BJ (cell line): ENCODE data around the gene COA8. TPM values are rescaled to one million over a fixed set of nuclear protein-coding genes. Genes with fewer than 3 reads are reported as not detected.

ENCODE experiments used
- CTCF ChIA-PET: fragments of 350-600 bp; formaldehyde crosslinking; extraction: SDS; loops from one replicate; lab custom pipeline; 2021; ENCODE audit warnings: antibody characterized with exemption, inconsistent platforms; lab: Yijun Ruan, JAX
- POLR2A ChIA-PET: fragments of 300-600 bp; sonication (Branson Sonifier 250); formaldehyde crosslinking; extraction: SDS; loops from one replicate; lab custom pipeline; 2021; ENCODE audit warnings: antibody characterized with exemption; lab: Charles Lee
- DNase-seq: peaks from one replicate; pipeline ENCODE4 v3.0.0-alpha.2; 2011; ENCODE audit warnings: low read depth
- H3K27me3 ChIP-seq: 2 replicates; pipeline ENCODE4 v1.6.0; 2011; ENCODE audit warnings: low read length; ENCODE audit not compliant: control insufficient read depth, insufficient read depth
- H3K36me3 ChIP-seq: 2 replicates; pipeline ENCODE4 v1.5.1; 2011; ENCODE audit warnings: low read length; ENCODE audit not compliant: control insufficient read depth, insufficient read depth
- H3K4me3 ChIP-seq: 2 replicates; pipeline ENCODE4 v1.5.1; 2011; ENCODE audit warnings: low read depth, mild to moderate bottlenecking, control low read depth, low read length
- polyA minus RNA-seq: library from RNA; depleted of rRNA, polyadenylated mRNA; stranded (reverse); fragments of >200 nt; gene quantifications from 2 replicates; pipeline ENCODE4 v1.2.3, GENCODE V29; 2011; rRNA and poly(A)+ RNA removed
- polyA plus RNA-seq: library from polyadenylated mRNA; depleted of rRNA; stranded (reverse); fragments of >200 nt; gene quantifications from 2 replicates; pipeline ENCODE4 v1.2.3, GENCODE V29; 2011; rRNA removed
- TF ChIP-seq, protein P1 (sequence below): IDR thresholded peaks from 2 replicates; pipeline ENCODE4 v1.5.1; 2011; ENCODE audit warnings: low read depth, mild to moderate bottlenecking, control low read depth, inconsistent platforms, low read length, moderate library complexity; ENCODE audit not compliant: insufficient read depth

The COA8 gene, protein sequence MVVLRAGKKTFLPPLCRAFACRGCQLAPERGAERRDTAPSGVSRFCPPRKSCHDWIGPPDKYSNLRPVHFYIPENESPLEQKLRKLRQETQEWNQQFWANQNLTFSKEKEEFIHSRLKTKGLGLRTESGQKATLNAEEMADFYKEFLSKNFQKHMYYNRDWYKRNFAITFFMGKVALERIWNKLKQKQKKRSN
- polyA plus RNA-seq (16.9 and 25.8 TPM in 2 replicates), polyA minus RNA-seq (3.0 and 5.2 TPM in 2 replicates)

DNA sequence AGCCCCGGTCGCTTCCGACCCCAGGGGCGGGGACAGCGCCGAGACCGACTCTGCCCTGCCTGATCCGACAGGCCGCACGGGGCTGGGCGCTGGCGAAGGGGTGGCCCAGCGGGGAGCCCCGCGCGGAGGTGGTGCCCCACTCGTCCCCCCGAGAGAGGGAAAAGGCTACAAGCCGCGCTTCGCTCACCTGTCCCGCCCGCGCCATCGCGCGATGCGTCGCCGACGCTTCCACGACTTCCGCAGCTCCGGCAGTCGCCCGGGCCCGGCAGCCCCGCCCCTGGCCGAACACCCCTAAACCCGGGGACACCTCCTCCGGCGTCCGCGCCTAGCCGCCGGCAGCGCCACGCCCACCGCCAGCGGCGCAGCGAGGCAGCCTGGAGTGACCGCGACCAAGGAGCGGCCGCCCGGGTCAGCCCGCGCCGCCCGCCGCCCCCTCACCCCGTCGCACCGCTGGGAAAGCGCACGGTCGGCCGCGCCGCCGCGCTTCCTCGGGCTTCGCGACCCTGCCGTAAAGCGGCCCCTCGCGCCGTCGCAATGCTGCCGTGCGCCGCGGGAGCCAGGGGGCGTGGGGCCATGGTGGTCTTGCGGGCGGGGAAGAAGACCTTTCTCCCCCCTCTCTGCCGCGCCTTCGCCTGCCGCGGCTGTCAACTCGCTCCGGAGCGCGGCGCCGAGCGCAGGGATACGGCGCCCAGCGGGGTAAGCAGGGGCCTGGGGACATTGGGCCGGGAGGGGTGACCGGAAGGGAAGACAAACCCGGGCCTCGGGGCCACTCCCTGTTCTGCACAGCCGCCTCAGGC, at the start of gene COA8, which contains the start of gene BAG5:
Gene COA8, plus strand, starts transcription at position 532 of the 797 bp plus-strand sequence. Its CDS starts 42 bp downstream, at position 574.
Gene BAG5, minus strand, starts transcription at position 229 of the 797 bp plus-strand sequence. CDS start 1,493 bp downstream, outside the sequence.
- ChIA-PET CTCF (interaction anchor here (0.6 to 1.3 kb wide), 6 partner anchors 16 to 354 kb away, joined by 3 to 6 read pairs (median 4); no protein-coding TSS in a partner anchor), POLR2A (no interaction called here)
- Histone ChIP-seq H3K27me3 (no peaks in the 10 kb centered on the region), H3K36me3 (peaks cover 7% of the 10 kb centered on the region), H3K4me3 (peak within 1 kb of the TSS; percentile 94)
- TF ChIP-seq, protein P1, sequence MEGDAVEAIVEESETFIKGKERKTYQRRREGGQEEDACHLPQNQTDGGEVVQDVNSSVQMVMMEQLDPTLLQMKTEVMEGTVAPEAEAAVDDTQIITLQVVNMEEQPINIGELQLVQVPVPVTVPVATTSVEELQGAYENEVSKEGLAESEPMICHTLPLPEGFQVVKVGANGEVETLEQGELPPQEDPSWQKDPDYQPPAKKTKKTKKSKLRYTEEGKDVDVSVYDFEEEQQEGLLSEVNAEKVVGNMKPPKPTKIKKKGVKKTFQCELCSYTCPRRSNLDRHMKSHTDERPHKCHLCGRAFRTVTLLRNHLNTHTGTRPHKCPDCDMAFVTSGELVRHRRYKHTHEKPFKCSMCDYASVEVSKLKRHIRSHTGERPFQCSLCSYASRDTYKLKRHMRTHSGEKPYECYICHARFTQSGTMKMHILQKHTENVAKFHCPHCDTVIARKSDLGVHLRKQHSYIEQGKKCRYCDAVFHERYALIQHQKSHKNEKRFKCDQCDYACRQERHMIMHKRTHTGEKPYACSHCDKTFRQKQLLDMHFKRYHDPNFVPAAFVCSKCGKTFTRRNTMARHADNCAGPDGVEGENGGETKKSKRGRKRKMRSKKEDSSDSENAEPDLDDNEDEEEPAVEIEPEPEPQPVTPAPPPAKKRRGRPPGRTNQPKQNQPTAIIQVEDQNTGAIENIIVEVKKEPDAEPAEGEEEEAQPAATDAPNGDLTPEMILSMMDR, result no peak
- no peak for DNase-seq

DNA sequence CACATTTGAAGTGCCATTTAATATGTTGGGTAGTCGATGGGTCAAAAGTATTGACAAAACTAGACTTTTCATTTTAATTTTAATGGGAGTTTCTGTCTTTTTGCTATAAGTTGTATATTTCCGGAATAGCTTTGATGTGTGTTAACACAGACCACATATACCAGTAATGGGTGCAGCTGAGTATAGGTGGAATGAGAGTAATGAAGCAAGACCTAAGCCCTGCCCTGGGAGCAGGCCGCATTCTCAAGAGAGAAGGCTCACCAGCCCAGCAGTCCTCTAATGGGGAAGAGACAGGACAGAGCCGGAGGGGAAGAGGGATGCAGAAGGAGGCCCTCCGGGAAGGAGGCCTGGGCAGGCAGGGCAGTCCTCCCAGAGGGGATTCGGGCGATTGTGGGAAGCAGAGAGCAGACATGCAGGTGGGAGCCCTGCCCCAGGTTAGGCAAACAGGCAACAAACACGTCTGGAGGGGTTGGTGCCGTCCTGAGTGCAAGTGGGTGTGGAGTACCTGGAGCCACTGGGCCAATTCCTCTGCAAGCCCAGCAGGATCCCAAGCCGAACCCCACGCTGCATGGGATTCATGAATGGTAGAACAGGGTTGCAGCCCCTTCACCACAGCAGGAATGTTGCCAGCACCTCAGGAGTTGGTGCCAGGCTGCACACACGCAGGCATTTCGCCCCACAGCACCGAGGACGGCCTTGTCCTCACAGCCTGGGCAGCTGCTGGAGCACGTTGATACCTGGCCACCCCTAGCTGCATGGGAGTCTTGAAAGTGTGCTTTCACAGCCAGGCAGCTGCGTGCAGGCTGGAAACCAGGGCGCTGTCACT, 48.0 kb upstream of the COA8 start:
- TF ChIP-seq, protein P1, result no peak
- ChIA-PET CTCF (interaction anchor here (0.6 to 10.1 kb wide), 2 partner anchors 33 to 439 kb away, joined by 3 to 228 read pairs; no protein-coding TSS in a partner anchor), POLR2A (no interaction called here)
- Histone ChIP-seq H3K36me3 (peaks cover 15% of the 10 kb centered on the region), H3K27me3 (no peaks in the 10 kb centered on the region), H3K4me3 (no peak overlapping the region)
- no peak for DNase-seq

DNA sequence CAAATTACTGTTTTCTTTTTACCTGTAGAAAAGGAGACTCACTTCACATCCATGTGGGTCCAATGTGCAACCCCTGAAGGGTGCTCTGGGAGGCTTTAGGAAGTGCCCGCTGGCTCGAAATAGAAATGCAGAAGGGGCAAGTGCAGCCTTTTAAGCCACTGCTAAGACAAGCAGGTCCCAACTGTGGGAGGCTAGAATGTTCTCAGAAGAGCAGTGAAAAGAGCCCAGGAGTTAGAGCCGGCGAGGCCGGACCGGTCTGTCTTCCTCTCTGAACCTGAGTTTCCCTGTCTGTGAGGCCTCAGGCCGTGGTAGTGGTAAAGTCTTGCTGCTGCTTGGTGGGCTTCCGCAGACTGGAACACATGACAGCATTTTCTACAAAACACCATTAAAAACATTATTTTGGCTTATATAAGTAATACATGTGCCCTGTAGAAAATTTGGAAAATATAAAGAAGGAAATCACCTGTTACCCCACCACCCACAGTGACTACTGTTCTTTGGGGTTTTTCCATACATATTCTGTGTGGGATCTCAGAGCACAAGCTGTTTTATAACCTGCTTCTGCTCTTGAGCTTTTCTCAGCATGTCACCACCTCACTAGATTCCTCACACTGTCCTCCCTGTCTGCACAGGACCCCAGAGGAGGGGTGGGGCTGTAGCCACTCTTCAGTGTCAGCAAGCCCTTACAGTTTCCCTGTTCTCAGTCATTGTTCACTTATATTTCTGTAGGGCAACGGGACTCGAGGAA, 46.2 kb upstream of the COA8 start:
- Histone ChIP-seq H3K4me3 (no peak overlapping the region), H3K36me3 (peaks cover 11% of the 10 kb centered on the region), H3K27me3 (no peaks in the 10 kb centered on the region)
- POLR2A ChIA-PET, result no interaction called here
- no peak for DNase-seq
- CTCF ChIA-PET, result interaction anchor here (1.0 to 10.1 kb wide), 5 partner anchors 11 to 31 kb away, joined by 3 to 228 read pairs (median 17); partner anchors contain the start of gene TRMT61A
- TF ChIP-seq, protein P1, result no peak

DNA sequence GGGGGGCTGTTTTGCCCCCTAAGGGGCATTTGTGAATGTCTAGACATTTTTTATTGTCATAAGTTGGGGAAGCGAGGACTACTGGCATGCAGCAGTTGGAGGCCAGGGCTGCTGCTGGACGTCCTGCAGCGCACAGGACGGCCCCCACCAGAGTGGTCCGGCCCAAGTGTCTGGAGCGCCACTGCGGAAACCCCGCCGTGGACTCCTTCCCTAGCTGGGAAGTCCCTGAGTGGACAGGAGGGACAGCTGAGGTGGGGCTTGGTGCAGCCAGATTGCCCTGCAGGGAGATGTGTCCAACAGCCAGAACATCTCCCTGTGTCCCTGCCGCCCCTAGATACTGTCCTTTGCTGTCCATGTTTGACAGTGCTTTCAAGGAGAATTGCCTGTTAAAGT, 45.6 kb upstream of the COA8 start:
- Histone ChIP-seq H3K27me3 (no peaks in the 10 kb centered on the region), H3K4me3 (no peak overlapping the region), H3K36me3 (peaks cover 10% of the 10 kb centered on the region)
- TF ChIP-seq, protein P1, result no peak
- ChIA-PET POLR2A (no interaction called here), CTCF (interaction anchor here (1.0 to 10.1 kb wide), 7 partner anchors 11 to 69 kb away, joined by 3 to 228 read pairs (median 7); partner anchors contain the start of gene TRMT61A)
- no peak for DNase-seq
